NCI-H226 (cell line): ENCODE results near the gene TENM4.
A peak's percentile ranks its signal among the peaks of the same experiment; 100 is the strongest.
"Not testable (repeated sequence)": the region's sequence is repeated elsewhere in the genome, so short reads cannot be mapped to it uniquely, and the experiment has no call there.

Experiments used
- DNase-seq: peaks from one replicate; pipeline ENCODE4 v3.0.0-alpha.2; 2015

The TENM4 gene

GRCh38 chr11:78827291-78827690, 613.5 kb downstream of the TENM4 start:
- DNase-seq = not testable (repeated sequence)

GRCh38 chr11:78825591-78826020, 615.2 kb downstream of the TENM4 start:
- no peak for DNase-seq

- DNase-seq = no peak
Measured at GRCh38 chr11:78823588-78823987, 617.2 kb downstream of the TENM4 start.

GRCh38 chr11:78822931-78823423, 617.9 kb downstream of the TENM4 start:
- DNase-seq = no peak

GRCh38 chr11:78821371-78822306, 619.2 kb downstream of the TENM4 start:
- DNase-seq = no peak

- no peak for DNase-seq
Measured at GRCh38 chr11:78820741-78821140, 620.1 kb downstream of the TENM4 start.

- DNase-seq = no peak
Measured at GRCh38 chr11:78818201-78818600, 622.6 kb downstream of the TENM4 start.

GRCh38 chr11:78815831-78816230, 625.0 kb downstream of the TENM4 start:
- DNase-seq = no peak

- DNase-seq = no peak
Measured at GRCh38 chr11:78812513-78813293, 628.1 kb downstream of the TENM4 start.

- DNase-seq = no peak
Measured at GRCh38 chr11:78810559-78811009, 630.2 kb downstream of the TENM4 start.

GRCh38 chr11:78809931-78810541, 630.8 kb downstream of the TENM4 start:
- DNase-seq = no peak

GRCh38 chr11:78808923-78809322, 631.9 kb downstream of the TENM4 start:
- DNase-seq = no peak

GRCh38 chr11:78807351-78807750, 633.5 kb downstream of the TENM4 start:
- DNase-seq = no peak

- DNase-seq = no peak
Measured at GRCh38 chr11:78806214-78807004, 634.4 kb downstream of the TENM4 start.

- DNase-seq = no peak
Measured at GRCh38 chr11:78804991-78805390, 635.8 kb downstream of the TENM4 start.

- DNase-seq = no peak
Measured at GRCh38 chr11:78803995-78804394, 636.8 kb downstream of the TENM4 start.

- DNase-seq = peak; percentile 67
Measured at GRCh38 chr11:78802058-78802761, 638.6 kb downstream of the TENM4 start.

GRCh38 chr11:78801161-78801884, 639.5 kb downstream of the TENM4 start:
- peak; percentile 81 for DNase-seq

GRCh38 chr11:78800756-78801155, 640.1 kb downstream of the TENM4 start:
- DNase-seq = peak; percentile 68

GRCh38 chr11:78800096-78800690, 640.6 kb downstream of the TENM4 start:
- DNase-seq = no peak
